MM.1S (cell line): ENCODE results near the gene SH3TC2.

Experiments used
- CTCF ChIP-seq: fragments of 300-600 bp; sonication (generic); IDR thresholded peaks from 2 replicates; pipeline ENCODE4 v1.5.1; 2016; ENCODE audit warnings: antibody characterized with exemption, low read length, mixed read lengths
- EZH2phosphoT487 ChIP-seq: fragments of 300-600 bp; sonication (generic); IDR thresholded peaks from 2 replicates; pipeline ENCODE4 v1.6.1; 2018; ENCODE audit warnings: antibody characterized with exemption, low read length

GRCh38 chr5:149108651-149109280, 45.9 kb upstream of the SH3TC2 start:
- TF ChIP-seq CTCF, result no peak
- no peak for TF ChIP-seq EZH2phosphoT487
